GM19023 (cell line): ENCODE results near the gene FABP3.

Experiments used
- ATAC-seq: cut with Tn5 transposase; IDR thresholded peaks from one replicate; pipeline ENCODE4 v1.9.1; 2021; ENCODE audit warnings: mild to moderate bottlenecking, moderate library complexity; ENCODE audit not compliant: unreplicated experiment

Gene FABP3

GRCh38 chr1:31373056-31373896, at the start of gene FABP3:
FABP3 (minus strand) TSS chr1:31373076; CDS start chr1:31373014, 62 bp downstream.
- no peak for ATAC-seq

- no peak for ATAC-seq
Measured at GRCh38 chr1:31421371-31422040, 48.6 kb upstream of the FABP3 start.

- ATAC-seq = no peak
Measured at GRCh38 chr1:31420716-31421115, 47.8 kb upstream of the FABP3 start.

- ATAC-seq = no peak
Measured at GRCh38 chr1:31418626-31419323, 45.9 kb upstream of the FABP3 start.

- no peak for ATAC-seq
Measured at GRCh38 chr1:31417148-31417547, 44.3 kb upstream of the FABP3 start.

DNA sequence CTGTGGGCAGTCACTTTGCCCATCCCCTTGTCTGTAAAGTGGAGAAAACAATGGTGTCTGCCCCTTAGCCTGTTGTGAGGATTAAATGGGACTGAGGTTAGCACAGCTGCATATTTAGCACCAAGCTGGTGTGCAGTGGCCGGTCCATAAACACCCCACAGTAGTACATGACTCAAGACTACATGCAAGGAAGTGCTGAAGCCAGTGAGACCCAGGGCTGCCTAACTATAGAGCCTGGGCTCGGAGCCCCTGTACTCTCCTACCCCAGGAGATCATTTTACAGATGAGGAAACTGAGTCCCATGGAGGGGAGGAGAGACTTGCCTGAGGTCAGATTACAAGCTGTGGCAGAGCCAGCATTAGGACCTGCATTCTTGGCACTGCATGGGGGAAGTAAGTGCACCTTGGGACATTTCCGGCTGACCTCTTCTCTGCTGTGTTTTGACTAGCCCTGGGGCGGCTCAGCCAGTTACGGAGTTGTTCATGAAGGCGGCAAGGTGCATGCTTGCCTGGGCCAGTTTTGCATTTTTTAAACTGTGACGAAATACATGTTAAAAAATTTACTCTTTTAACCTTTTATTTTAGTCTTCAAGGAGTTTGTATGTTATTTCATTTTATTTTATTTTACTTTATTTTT, 43.3 kb upstream of the FABP3 start:
- no peak for ATAC-seq

- ATAC-seq = no peak
Measured at GRCh38 chr1:31415658-31416057, 42.8 kb upstream of the FABP3 start.

DNA sequence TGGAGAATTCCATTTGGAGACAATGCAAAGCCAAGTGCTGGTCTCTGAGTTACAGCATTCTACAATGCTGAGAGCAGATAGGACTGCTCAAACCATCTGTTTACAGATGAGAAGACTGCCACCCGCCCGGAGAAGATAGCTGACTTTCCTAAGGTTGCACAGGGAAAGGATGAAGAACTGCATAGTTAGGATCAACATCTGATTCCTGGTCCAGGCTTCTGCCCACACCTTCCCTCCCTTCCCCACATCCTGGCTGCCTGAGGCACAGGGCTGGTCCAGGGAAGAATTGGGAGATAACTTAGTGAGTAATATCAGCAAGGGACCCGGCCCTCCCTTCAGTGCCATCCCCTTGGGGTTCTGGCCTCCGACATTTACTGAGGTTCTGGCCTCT, 42.1 kb upstream of the FABP3 start:
- ATAC-seq = no peak

DNA sequence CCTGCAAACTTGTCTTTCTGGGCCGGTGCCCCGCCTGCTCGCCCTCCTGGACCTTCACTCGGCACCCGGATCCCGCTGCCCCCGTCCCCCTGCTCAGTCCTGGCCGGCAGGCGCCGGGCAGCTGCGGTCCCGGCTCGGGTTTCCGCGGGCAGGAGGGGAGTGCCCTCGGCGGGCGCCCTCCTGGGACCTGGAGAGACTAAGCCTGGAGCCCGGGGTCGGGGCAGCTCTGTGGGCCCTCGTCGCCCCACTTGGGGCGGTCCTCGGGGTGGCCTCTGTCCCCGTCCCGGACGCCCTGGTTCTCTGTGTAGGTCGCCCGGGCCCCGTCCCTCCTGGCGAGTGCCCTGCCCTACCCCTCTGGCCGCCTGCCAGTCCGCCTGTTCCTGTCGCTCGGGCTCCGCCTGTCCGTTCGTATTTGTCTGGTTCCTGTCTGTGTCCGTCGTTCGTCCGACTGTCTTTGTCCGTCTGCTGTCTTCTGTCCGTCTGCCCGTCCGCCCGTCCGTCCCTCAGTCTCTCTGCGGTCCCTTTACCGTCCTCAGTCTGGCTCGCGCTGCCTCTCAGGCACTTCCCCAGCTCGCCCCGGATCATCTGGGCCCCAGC, 40.6 kb upstream of the FABP3 start:
- no peak for ATAC-seq

- ATAC-seq = no peak
Measured at GRCh38 chr1:31412732-31413404, 40.0 kb upstream of the FABP3 start, which contains the start of gene SERINC2. SERINC2 (plus strand) TSS chr1:31413213; CDS start chr1:31413266, 53 bp downstream.

- no peak for ATAC-seq
Measured at GRCh38 chr1:31412205-31412604, 39.3 kb upstream of the FABP3 start.

GRCh38 chr1:31410871-31411270, 38.0 kb upstream of the FABP3 start:
- no peak for ATAC-seq

DNA sequence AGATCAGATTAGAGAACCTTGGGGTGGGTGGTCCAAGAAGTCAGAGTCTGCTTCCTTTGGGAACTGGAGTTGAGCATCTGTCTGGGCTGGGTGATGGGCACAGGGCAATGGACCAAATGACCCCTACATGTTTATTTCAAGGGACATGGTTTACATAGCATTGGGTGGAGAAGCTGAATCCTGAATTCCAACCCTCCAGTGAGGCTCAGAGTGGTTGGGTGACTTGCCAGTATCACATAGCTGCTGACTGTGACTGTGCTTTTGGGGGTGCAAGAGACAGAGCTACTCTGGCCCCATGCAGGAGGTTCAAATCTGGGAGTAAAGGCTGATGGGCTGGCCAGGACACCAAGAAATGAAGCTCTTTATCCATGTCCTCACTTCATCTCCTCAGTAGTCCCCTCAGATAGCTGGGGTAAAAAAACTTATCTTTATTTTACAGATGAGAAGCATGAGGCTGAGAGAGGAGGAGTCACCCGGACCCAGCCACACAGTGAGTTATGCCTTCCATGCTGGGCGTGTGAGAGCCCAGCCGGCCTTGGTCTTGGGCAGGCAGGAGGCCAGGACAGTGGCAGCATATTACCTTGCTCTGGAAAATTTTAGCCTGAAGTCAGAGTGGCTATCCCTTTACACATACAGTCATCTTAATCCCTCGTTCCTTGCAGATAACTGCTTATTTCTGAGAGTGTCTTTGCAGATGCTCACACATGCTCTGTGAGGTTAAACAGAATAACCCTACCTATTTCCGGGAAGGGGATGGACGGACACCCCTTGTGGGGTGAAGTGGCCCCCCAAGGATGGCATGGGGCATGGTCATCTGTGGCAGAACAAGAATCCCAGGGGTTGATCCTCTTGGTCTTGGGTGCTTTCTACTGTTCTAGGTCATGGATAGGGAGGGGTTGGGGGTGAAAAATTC, 37.3 kb upstream of the FABP3 start:
- no peak for ATAC-seq

GRCh38 chr1:31408788-31409318, 36.0 kb upstream of the FABP3 start:
- no peak for ATAC-seq

- ATAC-seq = no peak
Measured at GRCh38 chr1:31407029-31407626, 34.3 kb upstream of the FABP3 start.

GRCh38 chr1:31405578-31406245, 32.8 kb upstream of the FABP3 start:
- no peak for ATAC-seq

DNA sequence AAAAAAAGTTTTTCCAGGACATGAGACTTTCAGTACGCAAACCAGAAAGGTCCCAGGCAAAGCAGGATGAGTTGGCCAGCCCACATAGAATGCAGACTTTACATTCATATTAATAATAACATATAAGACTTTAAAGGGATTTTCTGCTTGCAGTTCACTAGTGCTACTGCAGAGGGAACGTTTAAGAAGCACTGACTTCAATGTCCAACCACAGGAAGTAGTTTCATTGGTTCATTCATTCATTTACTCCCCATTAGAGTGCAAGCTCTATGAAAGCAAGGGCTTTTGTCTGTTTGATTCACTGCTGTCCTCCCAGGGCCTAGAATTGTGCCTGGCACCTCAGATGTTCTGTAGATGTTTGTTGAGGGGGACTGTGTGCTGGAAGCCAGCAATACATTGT, 28.4 kb upstream of the FABP3 start:
- no peak for ATAC-seq

DNA sequence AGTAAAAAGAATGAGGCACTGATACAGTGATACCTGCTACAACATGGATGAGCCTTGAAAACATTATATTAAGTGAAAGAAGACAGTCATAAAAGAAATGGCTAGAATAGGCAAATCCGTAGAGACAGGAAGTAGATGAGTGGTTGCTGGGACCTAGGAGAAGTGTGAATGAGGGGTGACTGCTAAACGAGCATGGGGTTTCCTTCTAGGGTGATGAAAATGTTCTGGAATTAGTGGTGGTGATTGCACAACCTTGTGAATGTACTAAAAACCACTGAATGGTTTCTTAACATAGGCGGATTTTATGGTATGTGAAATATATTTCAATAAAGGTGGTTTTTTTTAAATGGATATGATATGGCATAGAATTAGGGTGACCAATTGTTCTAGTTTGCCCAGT, 27.5 kb upstream of the FABP3 start:
- no peak for ATAC-seq
